Ascending aorta (tissue), 2 donors: ENCODE results near the gene ITGA8. TPM values are rescaled to one million over a fixed set of nuclear protein-coding genes. Genes with fewer than 3 reads are reported as not detected.

Experiments used
- DNase-seq, 2 donors: peaks; one replicate each; pipeline ENCODE4 v3.0.0-alpha.2; 2019; ENCODE audit warnings: low spot score in 2 of 2
- H3K27ac ChIP-seq, 2 donors: fragments of 200-600 bp; sonication (generic); one replicate each; pipeline ENCODE4 v1.5.1; 2016 to 2017; ENCODE audit warnings: mild to moderate bottlenecking in 1 of 2
- H3K27me3 ChIP-seq: fragments of 200-600 bp; sonication (generic); one replicate; pipeline ENCODE4 v1.5.1; 2017
- H3K36me3 ChIP-seq, 2 donors: fragments of 200-600 bp; sonication (generic); one replicate each; pipeline ENCODE4 v1.5.1; 2016
- H3K4me1 ChIP-seq, 2 donors: fragments of 200-600 bp; sonication (generic); one replicate each; pipeline ENCODE4 v1.5.1; 2016 to 2017; ENCODE audit warnings: mild to moderate bottlenecking in 1 of 2
- H3K4me3 ChIP-seq, 2 donors: fragments of 200-600 bp; sonication (generic); one replicate each; pipeline ENCODE4 v1.5.1; 2016 to 2017; ENCODE audit warnings: mild to moderate bottlenecking in 1 of 2
- H3K9me3 ChIP-seq, 2 donors: fragments of 200-600 bp; sonication (generic); one replicate each; pipeline ENCODE4 v1.5.1; 2016
- intact Hi-C: fragments of 100-400 bp; cut with DNase I; formaldehyde crosslinking; loops from one replicate; pipeline ENCODE4 v1.15.1; 2023
- total RNA-seq: library from RNA; depleted of rRNA; stranded (reverse); fragments of >200 nt; gene quantifications from one replicate; pipeline ENCODE4 v1.1.0, GENCODE V29; 2016
- TF ChIP-seq, protein P1 (sequence below), 3 experiments: fragments of 200-600 bp in 2 of 3; fragments of 450-650 bp in 1 of 3; sonication (generic) in 2 of 3; IDR thresholded peaks; one replicate each; pipeline ENCODE4 v1.5.1; 2016 to 2019; ENCODE audit warnings: antibody characterized with exemption in 3 of 3, mild to moderate bottlenecking in 1 of 3, moderate library complexity in 1 of 3

ITGA8 gene
- total RNA-seq, 1 donor from 2014 or later, result 231 TPM

DNA sequence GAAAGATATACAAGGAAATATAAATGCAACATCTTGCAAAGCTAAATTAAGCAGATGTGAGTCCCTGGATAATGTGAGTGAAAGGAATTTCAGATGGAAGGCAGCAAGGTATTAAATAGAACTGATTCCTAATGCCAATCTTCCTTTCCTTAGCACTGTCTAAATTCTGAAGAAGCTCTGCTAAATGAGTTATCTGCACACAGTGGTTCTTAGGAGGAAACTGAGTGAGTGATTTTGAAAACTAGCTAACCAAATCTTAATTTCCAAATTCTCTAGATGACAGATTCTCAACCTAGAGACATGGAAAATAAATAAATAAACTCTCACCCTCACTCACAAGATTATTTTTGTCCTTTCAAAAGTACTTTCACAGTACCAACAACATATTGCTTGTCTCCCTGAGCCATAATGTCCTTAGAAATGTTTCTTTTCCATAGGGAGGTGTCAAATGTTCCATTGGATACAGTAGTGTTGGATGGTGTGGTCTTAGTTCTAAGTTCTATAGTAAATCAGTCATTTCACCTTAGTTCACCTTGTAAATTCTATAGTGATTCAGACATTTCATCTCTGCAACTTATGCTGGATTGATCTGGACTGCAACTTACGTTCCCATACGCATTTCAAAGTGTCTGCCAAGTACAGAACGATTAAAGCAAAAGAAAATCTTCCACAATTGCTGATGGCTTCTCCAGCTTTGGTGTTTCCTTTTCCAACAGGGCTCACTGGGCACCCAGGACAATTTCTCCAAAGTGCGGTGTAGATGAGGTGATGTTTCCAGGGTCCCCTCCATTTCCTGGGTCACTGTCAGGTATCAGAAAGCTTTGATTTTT is 203.3 kb downstream of the ITGA8 start:
- H3K4me3 ChIP-seq, result no peak overlapping the region
- TF ChIP-seq, protein P1, sequence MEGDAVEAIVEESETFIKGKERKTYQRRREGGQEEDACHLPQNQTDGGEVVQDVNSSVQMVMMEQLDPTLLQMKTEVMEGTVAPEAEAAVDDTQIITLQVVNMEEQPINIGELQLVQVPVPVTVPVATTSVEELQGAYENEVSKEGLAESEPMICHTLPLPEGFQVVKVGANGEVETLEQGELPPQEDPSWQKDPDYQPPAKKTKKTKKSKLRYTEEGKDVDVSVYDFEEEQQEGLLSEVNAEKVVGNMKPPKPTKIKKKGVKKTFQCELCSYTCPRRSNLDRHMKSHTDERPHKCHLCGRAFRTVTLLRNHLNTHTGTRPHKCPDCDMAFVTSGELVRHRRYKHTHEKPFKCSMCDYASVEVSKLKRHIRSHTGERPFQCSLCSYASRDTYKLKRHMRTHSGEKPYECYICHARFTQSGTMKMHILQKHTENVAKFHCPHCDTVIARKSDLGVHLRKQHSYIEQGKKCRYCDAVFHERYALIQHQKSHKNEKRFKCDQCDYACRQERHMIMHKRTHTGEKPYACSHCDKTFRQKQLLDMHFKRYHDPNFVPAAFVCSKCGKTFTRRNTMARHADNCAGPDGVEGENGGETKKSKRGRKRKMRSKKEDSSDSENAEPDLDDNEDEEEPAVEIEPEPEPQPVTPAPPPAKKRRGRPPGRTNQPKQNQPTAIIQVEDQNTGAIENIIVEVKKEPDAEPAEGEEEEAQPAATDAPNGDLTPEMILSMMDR (IDR thresholded peaks at IDR 0.05), result no peak
- no peaks in the 10 kb centered on the region for H3K4me1 ChIP-seq
- H3K27me3 ChIP-seq, result no peaks in the 10 kb centered on the region
- intact Hi-C loops, result no loop called here
- H3K9me3 ChIP-seq, result no peaks in the 10 kb centered on the region
- peak overlapping the region in 1 of 2 donors; percentile 17 for H3K27ac ChIP-seq
- peaks cover 39 to 66% of the 10 kb centered on the region in 2 donors for H3K36me3 ChIP-seq
- DNase-seq, result no peak

DNA sequence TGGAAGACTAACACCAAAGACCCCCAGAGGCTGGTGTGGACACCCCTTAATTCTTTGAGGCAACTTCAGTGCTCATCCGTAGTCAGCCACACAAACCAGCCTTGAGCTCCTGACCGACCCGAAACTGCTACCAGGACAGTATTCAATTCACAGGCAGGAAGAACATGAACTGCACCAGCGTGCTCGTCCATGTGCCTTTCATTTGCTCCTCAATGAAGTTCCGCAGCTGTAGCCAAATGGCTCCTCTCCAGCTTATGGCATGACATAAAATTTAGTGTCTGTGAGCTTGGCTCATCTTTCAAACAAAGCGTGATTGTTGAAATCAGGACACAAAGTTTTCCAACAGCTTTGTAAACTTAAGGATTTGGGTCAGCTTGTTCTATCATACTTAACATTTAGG is 204.5 kb downstream of the ITGA8 start:
- Histone ChIP-seq H3K27me3 (no peaks in the 10 kb centered on the region), H3K36me3 (peaks cover 31 to 61% of the 10 kb centered on the region in 2 donors), H3K4me3 (no peak overlapping the region), H3K9me3 (no peaks in the 10 kb centered on the region), H3K4me1 (no peaks in the 10 kb centered on the region), H3K27ac (peak overlapping the region in 1 of 2 donors; percentile 14)
- DNase-seq, result no peak
- TF ChIP-seq, protein P1 (IDR thresholded peaks at IDR 0.05), result no peak
- intact Hi-C loops, result no loop called here

DNA sequence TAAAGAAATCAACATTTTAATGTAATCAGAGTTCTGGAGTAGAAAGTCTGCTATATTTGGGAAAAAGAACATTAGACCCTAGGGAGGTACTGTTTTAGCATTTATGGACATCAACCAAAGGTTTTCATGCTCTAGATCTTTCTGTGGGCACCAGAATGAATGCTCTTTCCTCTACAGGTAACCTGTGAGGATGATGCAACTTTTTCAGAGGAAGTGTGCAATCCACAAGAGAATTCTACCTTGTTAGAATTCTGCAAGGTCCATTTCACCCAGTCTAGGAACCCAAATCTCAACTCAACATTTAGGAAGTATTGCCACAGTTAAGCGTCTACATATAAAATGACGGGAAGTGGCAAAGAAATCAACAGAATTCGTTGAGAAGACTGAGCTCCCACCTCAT is 208.8 kb downstream of the ITGA8 start:
- H3K4me1 ChIP-seq, result no peaks in the 10 kb centered on the region
- intact Hi-C loops, result no loop called here
- H3K27ac ChIP-seq, result no peak overlapping the region
- H3K9me3 ChIP-seq, result no peaks in the 10 kb centered on the region
- TF ChIP-seq, protein P1 (IDR thresholded peaks at IDR 0.05), result no peak
- no peaks in the 10 kb centered on the region for H3K27me3 ChIP-seq
- peaks cover 6 to 29% of the 10 kb centered on the region in 2 donors for H3K36me3 ChIP-seq
- H3K4me3 ChIP-seq, result no peak overlapping the region
- DNase-seq, result no peak

DNA sequence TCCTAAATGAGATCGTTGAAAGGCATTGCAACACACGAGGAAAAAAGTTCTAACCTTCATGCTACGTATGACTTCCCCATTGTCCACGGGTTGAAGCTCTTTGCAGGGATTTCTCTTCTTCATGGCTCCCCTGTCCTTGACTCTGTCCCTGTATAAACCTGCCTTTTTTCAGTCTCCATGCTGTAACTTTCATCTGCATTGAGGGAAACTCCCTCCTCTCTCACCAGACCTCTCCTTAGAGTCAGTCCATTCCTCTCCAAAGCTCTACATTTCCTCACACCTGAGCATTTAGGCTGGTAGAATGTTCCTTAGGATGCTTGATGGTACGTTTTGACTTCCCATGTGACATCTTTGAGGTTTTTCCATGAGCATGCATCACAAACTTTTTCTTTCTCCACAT is 214.4 kb downstream of the ITGA8 start:
- TF ChIP-seq, protein P1 (IDR thresholded peaks at IDR 0.05), result no peak
- H3K4me1 ChIP-seq, result peaks cover 0 to 3% of the 10 kb centered on the region in 2 donors
- H3K9me3 ChIP-seq, result no peaks in the 10 kb centered on the region
- H3K36me3 ChIP-seq, result no peaks in the 10 kb centered on the region
- H3K27ac ChIP-seq, result peak overlapping the region; percentile 46 to 57
- no peak for DNase-seq
- intact Hi-C loops, result no loop called here
- H3K4me3 ChIP-seq, result no peak overlapping the region
- no peaks in the 10 kb centered on the region for H3K27me3 ChIP-seq

DNA sequence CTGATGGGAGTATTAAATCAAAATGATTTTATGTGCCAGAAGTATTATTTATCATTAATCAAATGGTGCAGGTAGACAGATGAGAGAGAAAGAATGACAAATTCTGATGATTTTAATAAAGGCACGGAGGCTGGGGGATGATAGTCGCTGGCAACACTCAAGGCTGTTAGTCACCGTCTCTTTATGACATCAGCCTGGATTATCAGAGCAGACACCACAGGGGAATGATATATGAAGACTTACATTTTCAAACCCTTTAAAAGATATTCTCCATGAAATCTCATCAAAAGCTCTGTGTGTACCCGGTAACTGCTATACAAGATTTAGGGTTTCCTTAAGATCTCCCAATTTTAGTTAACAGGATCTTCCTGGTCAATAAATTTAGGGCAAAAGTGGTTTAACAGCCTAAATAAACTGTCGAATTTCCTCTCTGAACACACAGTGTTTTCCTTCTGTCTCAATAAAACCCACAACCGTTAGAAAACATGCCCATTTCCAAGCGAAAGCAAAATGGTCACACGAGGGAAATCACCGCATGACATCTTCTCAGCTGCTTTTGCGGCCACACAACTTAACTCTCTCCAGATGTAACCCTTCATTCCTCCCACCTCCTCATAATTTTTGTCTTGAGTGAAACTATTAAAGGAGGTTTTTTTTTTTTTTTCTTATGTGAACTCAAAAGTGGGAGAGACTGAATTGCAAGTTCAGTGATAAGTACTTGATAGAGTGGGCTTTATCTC is 215.5 kb downstream of the ITGA8 start:
- TF ChIP-seq, protein P1 (IDR thresholded peaks at IDR 0.05), result no peak
- Histone ChIP-seq H3K9me3 (peaks cover 0 to 3% of the 10 kb centered on the region in 2 donors), H3K4me3 (peak overlapping the region; percentile 21 to 30), H3K27me3 (no peaks in the 10 kb centered on the region), H3K36me3 (no peaks in the 10 kb centered on the region), H3K4me1 (peaks cover 0 to 3% of the 10 kb centered on the region in 2 donors), H3K27ac (peak overlapping the region; percentile 46 to 57)
- intact Hi-C loops, result no loop called here
- no peak for DNase-seq
